Measurements from ENCODE around the gene TARP.
"Not testable (repeated sequence)": the region's sequence is repeated elsewhere in the genome, so short reads cannot be mapped to it uniquely, and the experiment has no call there.

Gene TARP

GRCh38 chr7:38296059-38296857 is 22.8 kb upstream of the TARP start:
- no peak for ATAC-seq

- ATAC-seq: no peak
These were observed 21.5 kb upstream of the TARP start for GRCh38 chr7:38294926-38295325.

GRCh38 chr7:38292442-38292841 is 19.0 kb upstream of the TARP start:
- no peak for ATAC-seq

- no peak for ATAC-seq
These were observed 18.2 kb upstream of the TARP start for GRCh38 chr7:38291650-38292049.

GRCh38 chr7:38291117-38291647 is 17.7 kb upstream of the TARP start:
- no peak for ATAC-seq

GRCh38 chr7:38284553-38284952 is 11.1 kb upstream of the TARP start:
- no peak for ATAC-seq

GRCh38 chr7:38283809-38284208 is 10.4 kb upstream of the TARP start:
- ATAC-seq: no peak

- ATAC-seq: no peak
These were observed 9.7 kb upstream of the TARP start for GRCh38 chr7:38283107-38283506.

GRCh38 chr7:38282081-38282480 is 8.6 kb upstream of the TARP start:
- no peak for ATAC-seq

- ATAC-seq: no peak
These were observed 7.8 kb upstream of the TARP start for GRCh38 chr7:38281266-38281665.

GRCh38 chr7:38280707-38281106 is 7.3 kb upstream of the TARP start:
- no peak for ATAC-seq

- ATAC-seq: no peak
These were observed 6.6 kb upstream of the TARP start for GRCh38 chr7:38280000-38280399.

GRCh38 chr7:38276096-38276877 is 2.9 kb upstream of the TARP start:
- no peak for ATAC-seq

- no peak for ATAC-seq
These were observed 1.6 kb upstream of the TARP start for GRCh38 chr7:38274927-38275620.

- ATAC-seq: no peak
These were observed 1.1 kb upstream of the TARP start for GRCh38 chr7:38274486-38274885.

GRCh38 chr7:38270405-38270804 is 3.0 kb downstream of the TARP start:
- not testable (repeated sequence) for ATAC-seq

GRCh38 chr7:38269704-38270346 is 3.6 kb downstream of the TARP start:
- not testable (repeated sequence) for ATAC-seq

GRCh38 chr7:38265958-38266357 is 7.5 kb downstream of the TARP start:
- ATAC-seq: not testable (repeated sequence)

GRCh38 chr7:38264602-38265001 is 8.8 kb downstream of the TARP start:
- not testable (repeated sequence) for ATAC-seq

GRCh38 chr7:38263274-38263673 is 10.2 kb downstream of the TARP start:
- ATAC-seq: not testable (repeated sequence)

- no peak for ATAC-seq
These were observed 10.9 kb downstream of the TARP start for GRCh38 chr7:38262545-38262944.

GRCh38 chr7:38262026-38262425 is 11.4 kb downstream of the TARP start:
- not testable (repeated sequence) for ATAC-seq

GRCh38 chr7:38261601-38262000 is 11.8 kb downstream of the TARP start:
- not testable (repeated sequence) for ATAC-seq
